HEK293 (cell line): Measurements from ENCODE around the gene RHOT2.
A peak's percentile ranks its signal among the peaks of the same experiment; 100 is the strongest.

Source experiments
- BCL11B ChIP-seq: fragments of 450-650 bp; formaldehyde crosslinking; IDR thresholded peaks from 2 replicates; pipeline ENCODE4 v1.5.1; 2016; ENCODE audit warnings: low read depth, missing biosample characterization, missing genetic modification characterization
- GFI1B ChIP-seq: fragments of 450-650 bp; formaldehyde crosslinking; IDR thresholded peaks from 2 replicates; pipeline ENCODE4 v1.5.1; 2016; ENCODE audit warnings: missing biosample characterization, missing genetic modification characterization
- HIC1 ChIP-seq: fragments of 450-650 bp; formaldehyde crosslinking; IDR thresholded peaks from 2 replicates; pipeline ENCODE4 v1.5.1; 2016; ENCODE audit warnings: missing biosample characterization, missing genetic modification characterization
- INSM2 ChIP-seq: fragments of 450-650 bp; formaldehyde crosslinking; IDR thresholded peaks from 2 replicates; pipeline ENCODE4 v1.5.1; 2016; ENCODE audit warnings: missing biosample characterization, missing genetic modification characterization
- MYNN ChIP-seq: fragments of 450-650 bp; formaldehyde crosslinking; IDR thresholded peaks from 2 replicates; pipeline ENCODE4 v1.5.1; 2016; ENCODE audit warnings: missing biosample characterization, missing genetic modification characterization, borderline replicate concordance
- SP2 ChIP-seq: fragments of 450-650 bp; formaldehyde crosslinking; IDR thresholded peaks from 2 replicates; pipeline ENCODE4 v1.5.1; 2016; ENCODE audit warnings: missing biosample characterization, missing genetic modification characterization
- WT1 ChIP-seq: fragments of 450-650 bp; formaldehyde crosslinking; IDR thresholded peaks from 2 replicates; pipeline ENCODE4 v1.5.1; 2016; ENCODE audit warnings: missing biosample characterization, missing genetic modification characterization
- ZIC2 ChIP-seq: fragments of 450-650 bp; formaldehyde crosslinking; IDR thresholded peaks from 2 replicates; pipeline ENCODE4 v1.5.1; 2016; ENCODE audit warnings: missing biosample characterization, missing genetic modification characterization
- ZNF148 ChIP-seq: fragments of 450-650 bp; formaldehyde crosslinking; IDR thresholded peaks from 2 replicates; pipeline ENCODE4 v1.5.0; 2017; ENCODE audit warnings: missing biosample characterization, missing genetic modification characterization, borderline replicate concordance
- ZNF221 ChIP-seq: fragments of 450-650 bp; formaldehyde crosslinking; IDR thresholded peaks from 2 replicates; pipeline ENCODE4 v1.5.1; 2017; ENCODE audit warnings: missing biosample characterization, missing genetic modification characterization, borderline replicate concordance
- ZNF266 ChIP-seq: fragments of 450-650 bp; formaldehyde crosslinking; IDR thresholded peaks from 2 replicates; pipeline ENCODE4 v1.5.1; 2016; ENCODE audit warnings: missing biosample characterization, missing genetic modification characterization, low read depth
- ZNF398 ChIP-seq: fragments of 450-650 bp; formaldehyde crosslinking; IDR thresholded peaks from 2 replicates; pipeline ENCODE4 v1.5.1; 2017; ENCODE audit warnings: missing biosample characterization, missing genetic modification characterization
- ZNF621 ChIP-seq: fragments of 450-650 bp; formaldehyde crosslinking; IDR thresholded peaks from 2 replicates; pipeline ENCODE4 v1.5.1; 2017; ENCODE audit warnings: missing biosample characterization, missing genetic modification characterization
- ZNF639 ChIP-seq: fragments of 450-650 bp; formaldehyde crosslinking; IDR thresholded peaks from 2 replicates; pipeline ENCODE4 v1.5.1; 2016; ENCODE audit warnings: missing biosample characterization, missing genetic modification characterization
- ZSCAN30 ChIP-seq: fragments of 450-650 bp; IDR thresholded peaks from 2 replicates; pipeline ENCODE4 v1.5.1; 2018; ENCODE audit warnings: missing biosample characterization, mild to moderate bottlenecking, missing genetic modification characterization, moderate library complexity
- TF ChIP-seq, protein P1 (sequence below): fragments of 450-650 bp; formaldehyde crosslinking; IDR thresholded peaks from 2 replicates; pipeline ENCODE4 v1.5.1; 2017; ENCODE audit warnings: missing biosample characterization, missing genetic modification characterization
- TF ChIP-seq, protein P2 (sequence below): fragments of 450-650 bp; formaldehyde crosslinking; IDR thresholded peaks from 2 replicates; pipeline ENCODE4 v1.5.1; 2017; ENCODE audit warnings: missing biosample characterization, missing genetic modification characterization
- TF ChIP-seq, protein P3 (sequence below): fragments of 450-650 bp; formaldehyde crosslinking; IDR thresholded peaks from 2 replicates; pipeline ENCODE4 v1.5.1; 2016; ENCODE audit warnings: missing biosample characterization, missing genetic modification characterization
- TF ChIP-seq, protein P4 (sequence below): fragments of 450-650 bp; formaldehyde crosslinking; IDR thresholded peaks from 2 replicates; pipeline ENCODE4 v1.5.1; 2016; ENCODE audit warnings: missing biosample characterization, missing genetic modification characterization

RHOT2 gene

DNA sequence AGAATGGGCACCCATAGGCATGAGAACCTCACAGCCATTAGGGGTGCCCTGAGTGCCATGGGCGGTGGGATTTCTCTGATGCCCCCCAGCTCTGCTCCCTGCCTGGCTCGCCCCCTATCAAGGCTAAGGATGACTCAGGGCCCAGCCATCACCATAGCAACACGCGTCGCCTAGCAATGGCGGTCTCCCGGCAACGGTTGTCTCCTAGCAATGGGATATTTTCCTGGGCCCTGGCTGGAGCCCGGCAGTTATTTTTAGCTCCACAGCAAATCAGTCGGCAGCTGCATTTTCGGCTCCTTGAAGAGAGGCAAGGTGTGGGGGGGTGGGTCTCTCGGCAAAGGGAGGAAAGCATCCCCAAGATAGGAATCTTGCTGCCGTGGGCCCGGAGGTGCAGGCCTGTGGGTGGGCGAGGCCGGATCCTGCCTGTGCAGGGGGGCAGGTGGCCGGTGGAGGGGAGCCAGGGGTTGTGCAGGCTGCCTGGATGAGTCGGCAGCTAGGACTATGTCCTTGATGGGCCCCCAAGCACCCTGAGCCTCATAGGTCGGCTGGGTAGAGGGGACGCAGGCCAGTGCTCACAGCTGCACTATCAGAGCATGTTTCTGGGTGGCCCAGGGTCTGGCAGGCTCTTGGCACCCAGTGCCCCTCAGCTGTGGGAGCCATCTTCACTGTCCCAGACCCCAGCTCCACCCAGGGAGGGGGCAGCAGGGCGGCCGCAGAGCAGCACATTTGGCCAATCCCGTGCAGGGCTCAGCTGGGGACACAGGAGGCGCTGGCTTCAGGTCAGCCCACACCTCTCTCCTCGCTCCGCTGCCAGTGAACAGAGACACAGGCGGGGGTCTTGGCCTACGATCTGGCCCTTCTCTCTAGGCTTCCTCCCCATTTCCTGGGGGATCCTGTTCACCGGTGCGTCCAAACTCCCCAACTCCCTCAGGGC lies 41.9 kb downstream of the RHOT2 start (continued):
- TF ChIP-seq ZNF398 (no peak), GFI1B (tag by site-specific recombination) (no peak), WT1 (tag by site-specific recombination) (no peak), ZNF621 (tag by site-specific recombination) (no peak), HIC1 (no peak), ZNF221 (no peak), MYNN (tag by site-specific recombination) (peak; percentile 99), ZIC2 (tag by site-specific recombination) (no peak), SP2 (tag by site-specific recombination) (peak; percentile 16; the same call in 1 of the 2 replicates), ZNF148 (tag by site-specific recombination) (no peak), INSM2 (tag by site-specific recombination) (no peak), ZSCAN30 (tag by site-specific recombination) (no peak), BCL11B (no peak), ZNF266 (no peak), ZNF639 (tag by site-specific recombination) (no peak)
- TF ChIP-seq, protein P1, sequence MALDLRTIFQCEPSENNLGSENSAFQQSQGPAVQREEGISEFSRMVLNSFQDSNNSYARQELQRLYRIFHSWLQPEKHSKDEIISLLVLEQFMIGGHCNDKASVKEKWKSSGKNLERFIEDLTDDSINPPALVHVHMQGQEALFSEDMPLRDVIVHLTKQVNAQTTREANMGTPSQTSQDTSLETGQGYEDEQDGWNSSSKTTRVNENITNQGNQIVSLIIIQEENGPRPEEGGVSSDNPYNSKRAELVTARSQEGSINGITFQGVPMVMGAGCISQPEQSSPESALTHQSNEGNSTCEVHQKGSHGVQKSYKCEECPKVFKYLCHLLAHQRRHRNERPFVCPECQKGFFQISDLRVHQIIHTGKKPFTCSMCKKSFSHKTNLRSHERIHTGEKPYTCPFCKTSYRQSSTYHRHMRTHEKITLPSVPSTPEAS (tag by site-specific recombination): no peak
- TF ChIP-seq, protein P2, sequence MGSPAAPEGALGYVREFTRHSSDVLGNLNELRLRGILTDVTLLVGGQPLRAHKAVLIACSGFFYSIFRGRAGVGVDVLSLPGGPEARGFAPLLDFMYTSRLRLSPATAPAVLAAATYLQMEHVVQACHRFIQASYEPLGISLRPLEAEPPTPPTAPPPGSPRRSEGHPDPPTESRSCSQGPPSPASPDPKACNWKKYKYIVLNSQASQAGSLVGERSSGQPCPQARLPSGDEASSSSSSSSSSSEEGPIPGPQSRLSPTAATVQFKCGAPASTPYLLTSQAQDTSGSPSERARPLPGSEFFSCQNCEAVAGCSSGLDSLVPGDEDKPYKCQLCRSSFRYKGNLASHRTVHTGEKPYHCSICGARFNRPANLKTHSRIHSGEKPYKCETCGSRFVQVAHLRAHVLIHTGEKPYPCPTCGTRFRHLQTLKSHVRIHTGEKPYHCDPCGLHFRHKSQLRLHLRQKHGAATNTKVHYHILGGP (tag by site-specific recombination): no peak
- TF ChIP-seq, protein P3, sequence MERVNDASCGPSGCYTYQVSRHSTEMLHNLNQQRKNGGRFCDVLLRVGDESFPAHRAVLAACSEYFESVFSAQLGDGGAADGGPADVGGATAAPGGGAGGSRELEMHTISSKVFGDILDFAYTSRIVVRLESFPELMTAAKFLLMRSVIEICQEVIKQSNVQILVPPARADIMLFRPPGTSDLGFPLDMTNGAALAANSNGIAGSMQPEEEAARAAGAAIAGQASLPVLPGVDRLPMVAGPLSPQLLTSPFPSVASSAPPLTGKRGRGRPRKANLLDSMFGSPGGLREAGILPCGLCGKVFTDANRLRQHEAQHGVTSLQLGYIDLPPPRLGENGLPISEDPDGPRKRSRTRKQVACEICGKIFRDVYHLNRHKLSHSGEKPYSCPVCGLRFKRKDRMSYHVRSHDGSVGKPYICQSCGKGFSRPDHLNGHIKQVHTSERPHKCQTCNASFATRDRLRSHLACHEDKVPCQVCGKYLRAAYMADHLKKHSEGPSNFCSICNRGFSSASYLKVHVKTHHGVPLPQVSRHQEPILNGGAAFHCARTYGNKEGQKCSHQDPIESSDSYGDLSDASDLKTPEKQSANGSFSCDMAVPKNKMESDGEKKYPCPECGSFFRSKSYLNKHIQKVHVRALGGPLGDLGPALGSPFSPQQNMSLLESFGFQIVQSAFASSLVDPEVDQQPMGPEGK (tag by site-specific recombination): peak; percentile 49; the same call in 1 of the 2 replicates
- TF ChIP-seq, protein P4, sequence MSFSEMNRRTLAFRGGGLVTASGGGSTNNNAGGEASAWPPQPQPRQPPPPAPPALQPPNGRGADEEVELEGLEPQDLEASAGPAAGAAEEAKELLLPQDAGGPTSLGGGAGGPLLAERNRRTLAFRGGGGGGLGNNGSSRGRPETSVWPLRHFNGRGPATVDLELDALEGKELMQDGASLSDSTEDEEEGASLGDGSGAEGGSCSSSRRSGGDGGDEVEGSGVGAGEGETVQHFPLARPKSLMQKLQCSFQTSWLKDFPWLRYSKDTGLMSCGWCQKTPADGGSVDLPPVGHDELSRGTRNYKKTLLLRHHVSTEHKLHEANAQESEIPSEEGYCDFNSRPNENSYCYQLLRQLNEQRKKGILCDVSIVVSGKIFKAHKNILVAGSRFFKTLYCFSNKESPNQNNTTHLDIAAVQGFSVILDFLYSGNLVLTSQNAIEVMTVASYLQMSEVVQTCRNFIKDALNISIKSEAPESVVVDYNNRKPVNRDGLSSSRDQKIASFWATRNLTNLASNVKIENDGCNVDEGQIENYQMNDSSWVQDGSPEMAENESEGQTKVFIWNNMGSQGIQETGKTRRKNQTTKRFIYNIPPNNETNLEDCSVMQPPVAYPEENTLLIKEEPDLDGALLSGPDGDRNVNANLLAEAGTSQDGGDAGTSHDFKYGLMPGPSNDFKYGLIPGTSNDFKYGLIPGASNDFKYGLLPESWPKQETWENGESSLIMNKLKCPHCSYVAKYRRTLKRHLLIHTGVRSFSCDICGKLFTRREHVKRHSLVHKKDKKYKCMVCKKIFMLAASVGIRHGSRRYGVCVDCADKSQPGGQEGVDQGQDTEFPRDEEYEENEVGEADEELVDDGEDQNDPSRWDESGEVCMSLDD (tag by site-specific recombination): no peak
